ENCODE measurements around the gene BRME1.

BRME1 gene

GRCh38 chr19:13849991-13850909, 55.7 kb downstream of the BRME1 start (continued):
- TF ChIP-seq PRDM10 (tag by site-specific recombination; IDR thresholded peaks at IDR 0.05): peak; percentile 59
- no peak for TF ChIP-seq ZNF132 (tag by site-specific recombination; IDR thresholded peaks at IDR 0.05; ENCODE audit: borderline replicate concordance)
- no peak for TF ChIP-seq TSHZ1 (tag by site-specific recombination; IDR thresholded peaks at IDR 0.05; ENCODE audit: borderline replicate concordance)
- TF ChIP-seq ZNF518A (tag by site-specific recombination; conservative IDR thresholded peaks at IDR 0.05; ENCODE audit: low read depth): no peak
- TF ChIP-seq SCRT2 (tag by site-specific recombination; IDR thresholded peaks at IDR 0.05): no peak
- TF ChIP-seq ZNF596 (tag by site-specific recombination; IDR thresholded peaks at IDR 0.05): 0 out of 2 replicates have a peak, but pooled peaks have one; percentile 27
- no peak for TF ChIP-seq ZSCAN4 (tag by site-specific recombination; IDR thresholded peaks at IDR 0.05)
- 0 out of 2 replicates have a peak, but pooled peaks have one; percentile 8 for TF ChIP-seq GLI4 (tag by site-specific recombination; IDR thresholded peaks at IDR 0.05)
- TF ChIP-seq KLF1 (tag by site-specific recombination; IDR thresholded peaks at IDR 0.05): no peak; the same call in 1 of the 2 replicates
- TF ChIP-seq ZNF214 (tag by site-specific recombination; IDR thresholded peaks at IDR 0.05; ENCODE audit: borderline replicate concordance): no peak
- no peak for TF ChIP-seq ZNF48 (tag by site-specific recombination; IDR thresholded peaks at IDR 0.05)
- no peak for TF ChIP-seq ZNF548 (tag by site-specific recombination; IDR thresholded peaks at IDR 0.05)
- no peak for TF ChIP-seq ZNF391 (tag by site-specific recombination; IDR thresholded peaks at IDR 0.05; ENCODE audit: borderline replicate concordance, low read depth)
- TF ChIP-seq ZNF549 (tag by site-specific recombination; IDR thresholded peaks at IDR 0.05): no peak
- 0 out of 2 replicates have a peak, but pooled peaks have one; percentile 32 for TF ChIP-seq ZNF561 (tag by site-specific recombination; IDR thresholded peaks at IDR 0.05; ENCODE audit: borderline replicate concordance)
- TF ChIP-seq ZSCAN30 (tag by site-specific recombination; IDR thresholded peaks at IDR 0.05): peak; percentile 82
- no peak for TF ChIP-seq ZNF114 (tag by site-specific recombination; IDR thresholded peaks at IDR 0.05)
- TF ChIP-seq ZFP69B (tag by site-specific recombination; IDR thresholded peaks at IDR 0.05): no peak
- TF ChIP-seq ZNF600 (tag by site-specific recombination; IDR thresholded peaks at IDR 0.05): no peak
- no peak; the same call in 1 of the 2 replicates for TF ChIP-seq KLF7 (tag by site-specific recombination; IDR thresholded peaks at IDR 0.05; ENCODE audit: borderline replicate concordance)
- no peak for TF ChIP-seq OVOL3 (tag by site-specific recombination; IDR thresholded peaks at IDR 0.05)
- TF ChIP-seq ZNF155 (tag by site-specific recombination; IDR thresholded peaks at IDR 0.05): no peak
- peak; percentile 51 for TF ChIP-seq ZNF341 (tag by site-specific recombination; IDR thresholded peaks at IDR 0.05; ENCODE audit: low read depth)
- no peak for TF ChIP-seq ZNF544 (tag by site-specific recombination; IDR thresholded peaks at IDR 0.05)
- no peak for TF ChIP-seq ZNF239 (tag by site-specific recombination; IDR thresholded peaks at IDR 0.05)
- TF ChIP-seq REPIN1 (tag by site-specific recombination; IDR thresholded peaks at IDR 0.05; ENCODE audit: low read depth): no peak

All from HEK293 (cell line).